HL-60 (cell line): ENCODE results near the gene LY86.

ENCODE experiments used
- DNase-seq, 2 experiments: peaks; one replicate each; pipeline ENCODE4 v3.0.0-alpha.2; 2010 to 2020; ENCODE audit warnings: low read depth in 1 of 2, low spot score in 1 of 2
- H3K27ac ChIP-seq: fragments of 250-450 bp; sonication (Bioruptor Pico); replicated peaks from 2 replicates; pipeline ENCODE4 v1.5.1; 2020; ENCODE audit warnings: mild to moderate bottlenecking, moderate library complexity
- H3K27me3 ChIP-seq: fragments of 250-450 bp; sonication (Bioruptor Pico); 2 replicates; pipeline ENCODE4 v1.5.1; 2021; ENCODE audit warnings: mild to moderate bottlenecking, moderate library complexity; ENCODE audit not compliant: insufficient read depth, poor library complexity, severe bottlenecking
- H3K4me3 ChIP-seq: replicated peaks from 2 replicates; pipeline ENCODE4 v1.5.1; 2011; ENCODE audit warnings: mild to moderate bottlenecking, control low read depth, low read length; ENCODE audit not compliant: insufficient read depth
- CTCF ChIP-seq: IDR thresholded peaks from one replicate; pipeline ENCODE4 v1.5.1; 2011; ENCODE audit warnings: low read length, control low read depth, inconsistent platforms; ENCODE audit not compliant: insufficient read depth
- GABPA ChIP-seq: IDR thresholded peaks from 2 replicates; pipeline ENCODE4 v1.6.1; 2012; ENCODE audit warnings: low read depth
- POLR2AphosphoS5 ChIP-seq: IDR thresholded peaks from 2 replicates; pipeline ENCODE4 v1.6.1; 2012; ENCODE audit warnings: low read depth
- REST ChIP-seq: IDR thresholded peaks from 2 replicates; pipeline ENCODE4 v1.6.1; 2012; ENCODE audit warnings: low read depth; ENCODE audit not compliant: insufficient replicate concordance
- SPI1 ChIP-seq: IDR thresholded peaks from 2 replicates; pipeline ENCODE4 v1.6.1; 2012; ENCODE audit warnings: low read depth, mild to moderate bottlenecking, borderline replicate concordance

Gene LY86

GRCh38 chr6:6657085-6657819 is 68.7 kb downstream of the LY86 start:
- Histone ChIP-seq H3K27me3 (no peaks in the 10 kb centered on the region), H3K27ac (no peak overlapping the region), H3K4me3 (no peak overlapping the region)
- TF ChIP-seq POLR2AphosphoS5 (no peak), SPI1 (no peak), REST (no peak), CTCF (no peak), GABPA (no peak)
- DNase-seq, result no peak

- peak overlapping the region; percentile 76; the same call in 1 of the 2 replicates for H3K27ac ChIP-seq
- DNase-seq, result no peak
- no peak for TF ChIP-seq CTCF
- TF ChIP-seq POLR2AphosphoS5, result no peak
- no peaks in the 10 kb centered on the region for H3K27me3 ChIP-seq
- no peak overlapping the region for H3K4me3 ChIP-seq
Measured at GRCh38 chr6:6657820-6658217, 69.3 kb downstream of the LY86 start.

- Histone ChIP-seq H3K27ac (peak overlapping the region; percentile 76), H3K4me3 (no peak overlapping the region), H3K27me3 (no peaks in the 10 kb centered on the region)
- TF ChIP-seq SPI1, result peak; percentile 100
- TF ChIP-seq CTCF, result no peak
- TF ChIP-seq GABPA, result no peak
- TF ChIP-seq REST, result no peak
- peak; percentile 50; the same call in 1 of the 2 replicates for TF ChIP-seq POLR2AphosphoS5
- DNase-seq, result peak; percentile 66 to 92
Measured at GRCh38 chr6:6659600-6660327, 71.2 kb downstream of the LY86 start.
